Panc1 (cell line): ENCODE results near the gene PSMB7.

ENCODE experiments used
- CTCF ChIP-seq: fragments of 450-650 bp; IDR thresholded peaks from 2 replicates; pipeline ENCODE4 v1.5.1; 2017; ENCODE audit warnings: mild to moderate bottlenecking
- POLR2AphosphoS5 ChIP-seq: IDR thresholded peaks from 2 replicates; pipeline ENCODE4 v1.6.1; 2012; ENCODE audit warnings: mild to moderate bottlenecking, low read depth, low read length, moderate library complexity
- REST ChIP-seq, 2 experiments: IDR thresholded peaks; 2 replicates each; pipeline ENCODE4 v1.6.1; 2011 to 2012; ENCODE audit warnings: low read depth in 2 of 2, control low read depth in 1 of 2, low read length in 1 of 2, mild to moderate bottlenecking in 1 of 2, moderate library complexity in 1 of 2; ENCODE audit not compliant: insufficient read depth in 1 of 2
- SIN3A ChIP-seq: IDR thresholded peaks from 2 replicates; pipeline ENCODE4 v1.6.1; 2012; ENCODE audit warnings: low read depth, mild to moderate bottlenecking, low read length, moderate library complexity, borderline replicate concordance; ENCODE audit not compliant: insufficient read depth
- TCF7L2 ChIP-seq: IDR thresholded peaks from 2 replicates; pipeline ENCODE4 v1.6.1; 2011; ENCODE audit warnings: mild to moderate bottlenecking, low read depth, low read length, inconsistent platforms

- no peak for TF ChIP-seq CTCF
- no peak for TF ChIP-seq POLR2AphosphoS5
- TF ChIP-seq REST (IDR thresholded peaks at IDR 0.05; ENCODE audit: insufficient read depth in 1 of 2, low read depth in 2 of 2, low read length in 1 of 2), result no peak
- no peak for TF ChIP-seq SIN3A
- TF ChIP-seq TCF7L2, result no peak
These were observed 35.1 kb upstream of the PSMB7 start, which contains the start of gene ADGRD2 for GRCh38 chr9:124450241-124450924.
